Kidney (tissue), 14 donors: ENCODE results near the gene SEC14L2. TPM values are rescaled to one million over a fixed set of nuclear protein-coding genes. Genes with fewer than 3 reads are reported as not detected.

Experiments
- DNase-seq, 5 donors: peaks; one replicate each; pipeline ENCODE4 v3.0.0-alpha.2; 2013 to 2020
- FAIRE-seq: peaks from 2 replicates; lab custom pipeline; 2012; peaks lifted over from hg19 to GRCh38; lab: Jason Lieb, UNC
- H3K27ac ChIP-seq, 2 donors: one replicate each; pipeline ENCODE4 v1.7.0; 2013; ENCODE audit warnings: low read depth in 2 of 2, low read length in 2 of 2, inconsistent platforms in 1 of 2
- H3K27me3 ChIP-seq: one replicate; pipeline ENCODE4 v1.7.1; 2013; ENCODE audit warnings: low read length, inconsistent platforms; ENCODE audit not compliant: control insufficient read depth, insufficient read depth
- H3K36me3 ChIP-seq, 3 donors: one replicate each; pipeline versions ENCODE4 v1.7.0 to v1.7.1; 2013; ENCODE audit warnings: low read length in 3 of 3, control low read depth in 1 of 3, inconsistent platforms in 1 of 3; ENCODE audit not compliant: insufficient read depth in 3 of 3, control insufficient read depth in 2 of 3
- H3K4me1 ChIP-seq, 3 donors: one replicate each; pipeline versions ENCODE4 v1.7.0 to v1.7.1; 2013; ENCODE audit warnings: low read length in 3 of 3, inconsistent platforms in 1 of 3, low read depth in 1 of 3; ENCODE audit not compliant: control insufficient read depth in 2 of 3, insufficient read depth in 2 of 3
- H3K4me3 ChIP-seq, 3 donors: one replicate each; pipeline versions ENCODE4 v1.7.0 to v1.8.1; 2013; ENCODE audit warnings: low read length in 3 of 3, control low read depth in 1 of 3, inconsistent platforms in 1 of 3
- H3K9ac ChIP-seq, 3 donors: one replicate each; pipeline versions ENCODE4 v1.7.0 to v1.7.1; 2013; ENCODE audit warnings: low read length in 3 of 3, control low read depth in 1 of 3, inconsistent platforms in 1 of 3
- H3K9me3 ChIP-seq, 3 donors: one replicate each; pipeline versions ENCODE4 v1.7.0 to v1.7.1; 2013; ENCODE audit warnings: low read length in 3 of 3, control low read depth in 1 of 3, inconsistent platforms in 1 of 3; ENCODE audit not compliant: control insufficient read depth in 2 of 3, insufficient read depth in 1 of 3
- intact Hi-C: fragments of 100-400 bp; cut with DNase I; formaldehyde crosslinking; loops from one replicate; pipeline ENCODE4 v1.11.1; 2022
- polyA plus RNA-seq: library from polyadenylated mRNA; stranded (reverse); fragments of 350-450 nt; fragmentation: Illumina TruSeq; extraction: RNeasy Lipid Tissue Mini Kit (QIAGEN cat#74804); gene quantifications from one replicate; pipeline ENCODE4 v1.2.3, GENCODE V29; 2014; ENCODE audit warnings: low read depth, low replicate concordance; ENCODE audit not compliant: insufficient read depth
- total RNA-seq: library from RNA; stranded (reverse); fragmentation: NEBNext Ultra II Directional; extraction: Animal tissue kit (Norgen Biotek cat#: 25700); gene quantifications from one replicate; pipeline ENCODE4 v1.2.1, GENCODE V29; 2021
- TF ChIP-seq, protein P1 (sequence below): IDR thresholded peaks from 3 replicates; pipeline ENCODE4 v1.5.1; 2012; ENCODE audit warnings: mild to moderate bottlenecking, moderate library complexity, borderline replicate concordance; ENCODE audit not compliant: insufficient read depth; ENCODE audit errors: extremely low read depth
- donor health status: control.
- donor health status: control.
- donor health status: control.
- donor health status: control.
- donor health status: control.
- donor health status: DM: yes; HTN: yes; CAD: no.
- donor health status: Normal renal cell carcinoma (clear cell type).

The SEC14L2 gene
- total and polyA plus RNA-seq, 2 donors from 2014 or later, result 13.5 to 17.3 TPM

- Histone ChIP-seq H3K9ac (no peak overlapping the region), H3K4me1 (no peaks in the 10 kb centered on the region), H3K27me3 (no peaks in the 10 kb centered on the region), H3K4me3 (no peak overlapping the region), H3K27ac (no peak overlapping the region), H3K36me3 (peaks cover 0 to 4% (median 0%) of the 10 kb centered on the region in 3 donors), H3K9me3 (no peaks in the 10 kb centered on the region)
- intact Hi-C loops, result no loop called here
- TF ChIP-seq, protein P1, sequence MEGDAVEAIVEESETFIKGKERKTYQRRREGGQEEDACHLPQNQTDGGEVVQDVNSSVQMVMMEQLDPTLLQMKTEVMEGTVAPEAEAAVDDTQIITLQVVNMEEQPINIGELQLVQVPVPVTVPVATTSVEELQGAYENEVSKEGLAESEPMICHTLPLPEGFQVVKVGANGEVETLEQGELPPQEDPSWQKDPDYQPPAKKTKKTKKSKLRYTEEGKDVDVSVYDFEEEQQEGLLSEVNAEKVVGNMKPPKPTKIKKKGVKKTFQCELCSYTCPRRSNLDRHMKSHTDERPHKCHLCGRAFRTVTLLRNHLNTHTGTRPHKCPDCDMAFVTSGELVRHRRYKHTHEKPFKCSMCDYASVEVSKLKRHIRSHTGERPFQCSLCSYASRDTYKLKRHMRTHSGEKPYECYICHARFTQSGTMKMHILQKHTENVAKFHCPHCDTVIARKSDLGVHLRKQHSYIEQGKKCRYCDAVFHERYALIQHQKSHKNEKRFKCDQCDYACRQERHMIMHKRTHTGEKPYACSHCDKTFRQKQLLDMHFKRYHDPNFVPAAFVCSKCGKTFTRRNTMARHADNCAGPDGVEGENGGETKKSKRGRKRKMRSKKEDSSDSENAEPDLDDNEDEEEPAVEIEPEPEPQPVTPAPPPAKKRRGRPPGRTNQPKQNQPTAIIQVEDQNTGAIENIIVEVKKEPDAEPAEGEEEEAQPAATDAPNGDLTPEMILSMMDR, result no peak
- no peak for FAIRE-seq
- no peak for DNase-seq
These were observed 30.9 kb upstream of the SEC14L2 start for GRCh38 chr22:30365891-30366290.

- intact Hi-C loops, result no loop called here
- TF ChIP-seq, protein P1, result no peak
- Histone ChIP-seq H3K27ac (no peak overlapping the region), H3K27me3 (no peaks in the 10 kb centered on the region), H3K9me3 (no peaks in the 10 kb centered on the region), H3K4me3 (no peak overlapping the region), H3K36me3 (peaks cover 0 to 4% (median 0%) of the 10 kb centered on the region in 3 donors), H3K4me1 (peaks cover 0 to 2% (median 0%) of the 10 kb centered on the region in 3 donors), H3K9ac (no peak overlapping the region)
- FAIRE-seq (no peak), DNase-seq (no peak)
These were observed 28.4 kb upstream of the SEC14L2 start for GRCh38 chr22:30368420-30368819.

DNA sequence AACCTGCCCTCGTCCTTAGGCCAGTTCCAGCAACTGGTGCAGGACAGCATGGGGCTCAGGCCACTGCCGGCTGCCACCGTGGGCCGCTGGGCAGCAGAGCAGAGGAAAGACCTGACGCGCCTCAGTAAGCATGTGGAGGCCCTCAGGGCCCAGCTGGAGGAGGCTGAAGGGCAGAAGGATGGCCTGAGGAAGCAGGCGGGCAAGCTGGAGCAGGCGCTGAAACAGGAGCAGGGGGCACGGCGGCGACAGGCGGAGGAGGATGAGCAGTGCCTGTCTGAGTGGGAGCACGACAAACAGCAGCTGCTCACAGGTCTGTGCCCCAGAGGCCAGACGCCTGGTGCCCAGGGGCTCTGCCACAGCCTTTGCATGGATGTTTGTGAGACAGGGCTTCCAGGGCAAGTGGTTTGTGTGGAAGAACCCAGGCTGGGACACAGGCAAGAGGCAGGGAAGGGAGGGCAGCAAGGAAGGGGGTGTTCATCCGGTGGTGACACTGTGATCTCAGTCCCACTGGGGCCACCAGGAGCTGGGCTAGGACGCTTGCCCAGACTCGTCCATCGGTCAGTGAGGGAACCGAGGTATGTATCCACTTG lies 26.1 kb upstream of the SEC14L2 start:
- no peak overlapping the region for H3K4me3 ChIP-seq
- no peaks in the 10 kb centered on the region for H3K9me3 ChIP-seq
- no peak for FAIRE-seq
- intact Hi-C loops, result no loop called here
- H3K27me3 ChIP-seq, result no peaks in the 10 kb centered on the region
- TF ChIP-seq, protein P1, result no peak
- DNase-seq, result peak in 4 of 5 donors; percentile 86 to 89 (median 87)
- H3K4me1 ChIP-seq, result peaks cover 0 to 2% (median 0%) of the 10 kb centered on the region in 3 donors
- no peak overlapping the region for H3K27ac ChIP-seq
- peaks cover 0 to 4% (median 0%) of the 10 kb centered on the region in 3 donors for H3K36me3 ChIP-seq
- H3K9ac ChIP-seq, result no peak overlapping the region

GRCh38 chr22:30371321-30371720 lies 25.5 kb upstream of the SEC14L2 start:
- TF ChIP-seq, protein P1, result no peak

More at GRCh38 chr22:30371321-30371720, 25.5 kb upstream of the SEC14L2 start:
- Histone ChIP-seq H3K36me3 (peaks cover 0 to under 1% (median 0%) of the 10 kb centered on the region in 3 donors), H3K9me3 (no peaks in the 10 kb centered on the region), H3K27ac (no peak overlapping the region), H3K4me1 (peaks cover 0 to 2% (median 0%) of the 10 kb centered on the region in 3 donors), H3K9ac (no peak overlapping the region), H3K4me3 (no peak overlapping the region), H3K27me3 (no peaks in the 10 kb centered on the region)
- FAIRE-seq, result no peak
- peak in 1 of 5 donors; percentile 38 for DNase-seq
- intact Hi-C loops, result no loop called here
